Hepatocyte (in vitro differentiated cells): Measurements from ENCODE around the gene MARCHF3. TPM values are rescaled to one million over a fixed set of nuclear protein-coding genes. Genes with fewer than 3 reads are reported as not detected.
A peak's percentile ranks its signal among the peaks of the same experiment; 100 is the strongest.

Experiments
- DNase-seq: peaks from one replicate; pipeline ENCODE4 v3.0.0-alpha.2; 2016; ENCODE audit warnings: low spot score
- H2AFZ ChIP-seq: fragments of 200-600 bp; sonication (generic); 2 replicates; pipeline ENCODE4 v1.6.0; 2016; ENCODE audit warnings: antibody characterized with exemption, mild to moderate bottlenecking
- H3K27ac ChIP-seq: fragments of 200-600 bp; sonication (generic); 2 replicates; pipeline ENCODE4 v1.5.1; 2016; ENCODE audit warnings: mild to moderate bottlenecking
- H3K27me3 ChIP-seq: fragments of 200-600 bp; sonication (generic); 2 replicates; pipeline ENCODE4 v1.6.1; 2016
- H3K36me3 ChIP-seq: fragments of 200-600 bp; sonication (generic); replicated peaks from 2 replicates; pipeline ENCODE4 v1.5.1; 2016; ENCODE audit warnings: low read depth; ENCODE audit not compliant: insufficient read depth
- H3K4me1 ChIP-seq: fragments of 200-600 bp; sonication (generic); 2 replicates; pipeline ENCODE4 v1.5.1; 2016; ENCODE audit warnings: mild to moderate bottlenecking, moderate library complexity; ENCODE audit not compliant: insufficient read depth
- H3K4me2 ChIP-seq: fragments of 200-600 bp; sonication (generic); 2 replicates; pipeline ENCODE4 v1.6.0; 2016
- H3K4me3 ChIP-seq: fragments of 200-600 bp; sonication (generic); 2 replicates; pipeline ENCODE4 v1.5.1; 2016; ENCODE audit warnings: mild to moderate bottlenecking
- H3K79me2 ChIP-seq: fragments of 200-600 bp; sonication (generic); 2 replicates; pipeline ENCODE4 v1.6.0; 2017; ENCODE audit warnings: mild to moderate bottlenecking
- H3K9me2 ChIP-seq: fragments of 200-600 bp; sonication (generic); replicated peaks from 2 replicates; pipeline ENCODE4 v1.6.0; 2017; ENCODE audit warnings: mild to moderate bottlenecking; ENCODE audit not compliant: insufficient read depth
- H3K9me3 ChIP-seq: fragments of 200-600 bp; sonication (generic); 2 replicates; pipeline ENCODE4 v1.5.1; 2016; ENCODE audit warnings: low read depth, mild to moderate bottlenecking
- H4K20me1 ChIP-seq: fragments of 200-600 bp; sonication (generic); 2 replicates; pipeline ENCODE4 v1.6.0; 2016; ENCODE audit warnings: mild to moderate bottlenecking; ENCODE audit not compliant: insufficient read depth, poor library complexity, severe bottlenecking
- EZH2 ChIP-seq: fragments of 200-600 bp; sonication (generic); IDR thresholded peaks from 2 replicates; pipeline ENCODE4 v1.6.1; 2016; ENCODE audit warnings: antibody characterized with exemption, mild to moderate bottlenecking, borderline replicate concordance
- EZH2phosphoT487 ChIP-seq: fragments of 200-600 bp; sonication (generic); IDR thresholded peaks from one replicate; pipeline ENCODE4 v1.6.1; 2018; ENCODE audit warnings: antibody characterized with exemption, mild to moderate bottlenecking, low read depth, moderate library complexity; ENCODE audit not compliant: unreplicated experiment, severe bottlenecking
- WGBS: methylation state at CpG from one replicate; pipeline ENCODE4 v1.1.6; 2016; ENCODE audit warnings: low lambda C conversion rate; ENCODE audit errors: missing lambda C conversion rate; 5-methylcytosine and 5-hydroxymethylcytosine counted together
- polyA plus RNA-seq: library from polyadenylated mRNA; unstranded; fragments of >200 nt; fragmentation: Nextera tagmentation; extraction: Ambion mirVana; gene quantifications from 2 replicates; pipeline ENCODE4 v1.2.1, GENCODE V29; 2016
- total RNA-seq: library from RNA; depleted of rRNA; stranded (reverse); fragments of >200 nt; gene quantifications from 2 replicates; pipeline ENCODE4 v1.2.3, GENCODE V29; 2014
- TF ChIP-seq, protein P1 (sequence below): fragments of 200-600 bp; sonication (generic); IDR thresholded peaks from 2 replicates; pipeline ENCODE4 v1.5.1; 2016; ENCODE audit warnings: antibody characterized with exemption, mild to moderate bottlenecking; ENCODE audit not compliant: poor library complexity

Gene MARCHF3
- total and polyA plus RNA-seq, 2 experiments from 2014 or later = 9.4 to 20.4 TPM

DNA sequence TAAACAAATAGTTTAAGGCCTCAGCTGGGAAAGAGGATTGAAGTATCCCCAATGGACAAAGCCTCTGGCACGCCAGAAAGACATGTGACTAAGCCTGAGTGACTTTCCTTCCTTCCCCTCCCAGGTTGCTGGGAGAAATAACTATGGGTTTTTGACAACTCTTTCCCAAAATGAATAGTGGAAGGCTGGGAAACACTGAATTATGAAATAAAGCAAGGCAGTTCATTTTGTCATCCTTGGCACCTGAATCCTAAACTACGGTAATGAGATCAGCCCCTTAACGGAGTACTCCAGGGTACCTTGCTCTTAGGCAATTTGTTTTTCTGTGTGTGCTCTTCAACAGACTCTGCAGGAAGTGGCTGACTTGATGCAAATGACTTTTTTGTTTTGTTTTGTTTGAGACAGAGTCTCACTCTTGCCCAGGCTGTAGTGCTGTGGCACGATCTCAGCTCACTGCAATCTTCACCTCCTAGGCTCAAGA is 178.2 kb downstream of the MARCHF3 start:
- no peak for DNase-seq
- H2AFZ ChIP-seq = no peak overlapping the region
- H3K9me2 ChIP-seq = no peaks in the 10 kb centered on the region
- no peaks in the 10 kb centered on the region for H3K79me2 ChIP-seq
- H3K27ac ChIP-seq = no peak overlapping the region
- H3K27me3 ChIP-seq = no peaks in the 10 kb centered on the region
- no peak for TF ChIP-seq EZH2phosphoT487
- TF ChIP-seq, protein P1, sequence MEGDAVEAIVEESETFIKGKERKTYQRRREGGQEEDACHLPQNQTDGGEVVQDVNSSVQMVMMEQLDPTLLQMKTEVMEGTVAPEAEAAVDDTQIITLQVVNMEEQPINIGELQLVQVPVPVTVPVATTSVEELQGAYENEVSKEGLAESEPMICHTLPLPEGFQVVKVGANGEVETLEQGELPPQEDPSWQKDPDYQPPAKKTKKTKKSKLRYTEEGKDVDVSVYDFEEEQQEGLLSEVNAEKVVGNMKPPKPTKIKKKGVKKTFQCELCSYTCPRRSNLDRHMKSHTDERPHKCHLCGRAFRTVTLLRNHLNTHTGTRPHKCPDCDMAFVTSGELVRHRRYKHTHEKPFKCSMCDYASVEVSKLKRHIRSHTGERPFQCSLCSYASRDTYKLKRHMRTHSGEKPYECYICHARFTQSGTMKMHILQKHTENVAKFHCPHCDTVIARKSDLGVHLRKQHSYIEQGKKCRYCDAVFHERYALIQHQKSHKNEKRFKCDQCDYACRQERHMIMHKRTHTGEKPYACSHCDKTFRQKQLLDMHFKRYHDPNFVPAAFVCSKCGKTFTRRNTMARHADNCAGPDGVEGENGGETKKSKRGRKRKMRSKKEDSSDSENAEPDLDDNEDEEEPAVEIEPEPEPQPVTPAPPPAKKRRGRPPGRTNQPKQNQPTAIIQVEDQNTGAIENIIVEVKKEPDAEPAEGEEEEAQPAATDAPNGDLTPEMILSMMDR = no peak
- TF ChIP-seq EZH2 = no peak
- WGBS = 87% methylated on average over 4 of the region's 4 CpGs
- no peaks in the 10 kb centered on the region for H4K20me1 ChIP-seq
- H3K4me3 ChIP-seq = no peak overlapping the region
- no peaks in the 10 kb centered on the region for H3K36me3 ChIP-seq
- H3K4me2 ChIP-seq = no peak overlapping the region
- H3K4me1 ChIP-seq = peaks cover 9% of the 10 kb centered on the region
- H3K9me3 ChIP-seq = no peaks in the 10 kb centered on the region

DNA sequence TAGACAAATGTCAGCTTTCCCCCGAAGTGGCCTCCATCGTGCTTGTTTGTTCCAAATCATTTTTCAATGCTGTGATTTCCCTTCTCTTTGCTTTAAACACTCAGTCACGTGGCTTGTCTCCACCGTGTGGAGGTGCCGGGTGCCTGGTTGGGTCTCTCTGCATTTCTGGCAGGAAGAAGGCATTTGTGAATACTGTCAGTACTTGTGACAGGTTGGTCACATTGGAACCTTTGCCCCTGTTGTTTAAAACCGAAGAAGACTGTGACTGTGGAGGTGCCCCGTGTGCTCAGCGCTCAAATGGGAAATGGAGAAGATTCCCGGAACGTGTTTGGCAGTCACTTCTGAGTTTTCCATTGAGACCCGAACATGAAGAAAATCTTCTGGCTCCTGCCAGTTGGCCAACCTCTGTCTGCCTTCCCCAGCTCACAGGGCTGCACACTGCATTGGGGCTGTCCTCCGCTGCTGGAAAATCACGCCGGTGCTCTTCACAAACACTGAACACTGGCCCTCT is 178.8 kb downstream of the MARCHF3 start:
- 89% methylated on average over 14 of the region's 14 CpGs for WGBS
- no peaks in the 10 kb centered on the region for H3K9me3 ChIP-seq
- H3K9me2 ChIP-seq = no peaks in the 10 kb centered on the region
- no peak overlapping the region for H3K4me3 ChIP-seq
- H3K4me2 ChIP-seq = no peak overlapping the region
- DNase-seq = no peak
- H4K20me1 ChIP-seq = no peaks in the 10 kb centered on the region
- TF ChIP-seq, protein P1 = no peak
- TF ChIP-seq EZH2 (no peak), EZH2phosphoT487 (no peak)
- no peaks in the 10 kb centered on the region for H3K79me2 ChIP-seq
- peaks cover 9% of the 10 kb centered on the region for H3K4me1 ChIP-seq
- no peaks in the 10 kb centered on the region for H3K27me3 ChIP-seq
- H3K36me3 ChIP-seq = no peaks in the 10 kb centered on the region
- H3K27ac ChIP-seq = no peak overlapping the region
- H2AFZ ChIP-seq = no peak overlapping the region

DNA sequence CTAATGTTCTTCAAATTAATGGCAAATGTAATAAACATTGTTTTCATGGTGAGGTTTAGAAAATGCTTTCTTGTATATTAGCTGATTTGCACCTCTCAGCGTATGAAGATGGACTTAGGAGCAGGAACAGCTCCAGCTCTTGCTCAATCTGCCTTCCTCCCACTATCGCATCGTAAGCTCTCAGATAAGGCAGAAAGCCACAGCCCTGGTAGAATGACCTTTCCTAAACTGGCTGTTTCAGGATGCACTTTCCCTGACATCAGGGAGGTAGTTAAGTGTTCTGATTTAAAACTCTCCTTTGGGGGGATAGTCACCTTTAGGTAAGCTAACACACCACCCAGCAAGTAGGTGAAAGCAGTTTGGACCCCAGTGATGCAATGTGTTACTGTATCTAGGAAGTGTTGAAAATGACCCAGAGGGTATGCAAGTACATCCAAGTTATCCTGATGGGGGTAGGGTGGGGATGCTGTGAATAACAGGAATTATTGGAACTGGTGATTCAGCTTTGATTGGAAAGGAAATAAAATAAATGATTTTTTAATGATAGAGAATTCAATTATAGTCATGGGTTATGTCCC is 181.2 kb downstream of the MARCHF3 start:
- no peak overlapping the region for H2AFZ ChIP-seq
- H3K27me3 ChIP-seq = no peaks in the 10 kb centered on the region
- peaks cover 9% of the 10 kb centered on the region for H3K4me1 ChIP-seq
- no peaks in the 10 kb centered on the region for H3K36me3 ChIP-seq
- DNase-seq = peak; percentile 37
- 45% methylated on average over 3 of the region's 3 CpGs for WGBS
- no peak overlapping the region for H3K4me3 ChIP-seq
- H3K27ac ChIP-seq = no peak overlapping the region
- no peak overlapping the region for H3K4me2 ChIP-seq
- H3K79me2 ChIP-seq = no peaks in the 10 kb centered on the region
- TF ChIP-seq EZH2 (no peak), EZH2phosphoT487 (no peak)
- TF ChIP-seq, protein P1 = no peak
- H3K9me2 ChIP-seq = no peaks in the 10 kb centered on the region
- H4K20me1 ChIP-seq = no peaks in the 10 kb centered on the region
- no peaks in the 10 kb centered on the region for H3K9me3 ChIP-seq

DNA sequence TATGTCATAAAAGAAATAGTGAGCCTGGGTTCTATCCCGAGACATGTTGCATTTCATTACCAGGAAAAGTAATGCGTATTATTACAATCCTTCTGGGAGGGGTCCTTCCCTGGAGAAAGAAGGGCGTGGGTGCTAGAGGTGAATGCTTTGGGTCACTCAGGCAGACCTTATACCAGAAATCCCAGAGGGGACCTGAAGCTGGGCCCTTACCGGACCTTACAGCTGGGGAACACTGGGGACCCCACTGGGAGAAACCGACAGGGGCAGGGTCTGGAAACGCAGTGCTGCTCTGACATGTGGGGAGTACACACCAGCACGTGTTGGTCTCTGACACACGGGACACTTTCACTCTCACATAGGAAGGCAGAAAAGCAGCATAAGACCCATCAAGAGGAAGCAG is 182.1 kb downstream of the MARCHF3 start:
- H3K27ac ChIP-seq = no peak overlapping the region
- H4K20me1 ChIP-seq = no peaks in the 10 kb centered on the region
- H3K4me1 ChIP-seq = peaks cover 9% of the 10 kb centered on the region
- 88% methylated on average over 8 of the region's 8 CpGs for WGBS
- H3K4me3 ChIP-seq = no peak overlapping the region
- H3K79me2 ChIP-seq = no peaks in the 10 kb centered on the region
- H3K9me3 ChIP-seq = no peaks in the 10 kb centered on the region
- H3K9me2 ChIP-seq = no peaks in the 10 kb centered on the region
- no peaks in the 10 kb centered on the region for H3K27me3 ChIP-seq
- no peak overlapping the region for H3K4me2 ChIP-seq
- DNase-seq = no peak
- H2AFZ ChIP-seq = no peak overlapping the region
- TF ChIP-seq EZH2phosphoT487 (no peak), EZH2 (no peak)
- TF ChIP-seq, protein P1 = no peak
- no peaks in the 10 kb centered on the region for H3K36me3 ChIP-seq
